Subcutaneous adipose tissue (tissue), 4 donors: Measurements from ENCODE around the gene DPP9. TPM values are rescaled to one million over a fixed set of nuclear protein-coding genes. Genes with fewer than 3 reads are reported as not detected.

Source experiments
- CTCF ChIP-seq: fragments of 450-650 bp; IDR thresholded peaks from one replicate; pipeline ENCODE4 v1.5.1; 2016; ENCODE audit warnings: low read depth, mild to moderate bottlenecking, control low read depth, antibody characterized with exemption, moderate library complexity
- total RNA-seq, 4 donors: library from RNA; depleted of rRNA; stranded (reverse); fragments of >200 nt; gene quantifications; one replicate each; pipeline ENCODE4 v1.1.0, GENCODE V29; 2016

The DPP9 gene
- total RNA-seq, 4 donors from 2014 or later: 31.1 to 109 (median 48.6) TPM

GRCh38 chr19:4662812-4663211, 60.8 kb downstream of the DPP9 start:
- no peak for TF ChIP-seq CTCF

- no peak for TF ChIP-seq CTCF
Observed at GRCh38 chr19:4662020-4662695, 61.5 kb downstream of the DPP9 start.

- TF ChIP-seq CTCF: no peak
Observed at GRCh38 chr19:4660993-4661392, 62.6 kb downstream of the DPP9 start.

- TF ChIP-seq CTCF: no peak
Observed at GRCh38 chr19:4660181-4660791, 63.4 kb downstream of the DPP9 start.

GRCh38 chr19:4657835-4658234, 65.8 kb downstream of the DPP9 start:
- TF ChIP-seq CTCF: no peak

GRCh38 chr19:4657262-4657661, 66.4 kb downstream of the DPP9 start:
- no peak for TF ChIP-seq CTCF

- TF ChIP-seq CTCF: no peak
Observed at GRCh38 chr19:4656102-4656501, 67.5 kb downstream of the DPP9 start.
